T-helper 2 cell (primary cell): Measurements from ENCODE around the gene APLP2.
"Not testable (repeated sequence)": the region's sequence is repeated elsewhere in the genome, so short reads cannot be mapped to it uniquely, and the experiment has no call there.

ENCODE experiments used
- DNase-seq, 5 experiments: peaks; one replicate each; pipeline versions ENCODE4 v3.0.0 to v3.0.0-alpha.2; 2012 to 2022
- total RNA-seq, 2 donors: gene quantifications; one replicate each; lab custom pipeline; 2026; lab: John Stamatoyannopoulos, UW

APLP2 gene
- 68.9 to 77.0 reads per million in 2 donors for total RNA-seq

DNA sequence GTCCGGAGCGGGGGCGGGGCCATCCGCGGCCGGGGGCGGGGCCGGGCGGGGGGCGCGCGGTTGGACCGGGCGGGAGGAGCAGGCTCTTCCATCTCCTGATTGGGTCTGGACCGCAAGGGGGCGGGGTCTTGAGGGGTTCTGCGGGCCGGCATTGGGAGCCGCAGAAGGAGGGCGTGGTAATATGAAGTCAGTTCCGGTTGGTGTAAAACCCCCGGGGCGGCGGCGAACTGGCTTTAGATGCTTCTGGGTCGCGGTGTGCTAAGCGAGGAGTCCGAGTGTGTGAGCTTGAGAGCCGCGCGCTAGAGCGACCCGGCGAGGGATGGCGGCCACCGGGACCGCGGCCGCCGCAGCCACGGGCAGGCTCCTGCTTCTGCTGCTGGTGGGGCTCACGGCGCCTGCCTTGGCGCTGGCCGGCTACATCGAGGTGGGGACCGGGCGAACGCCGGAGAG lies at the start of gene APLP2:
TSS of gene APLP2 (plus strand) at position 236 of the 450 bp plus-strand sequence. CDS start at position 320, 84 bp downstream.
- DNase-seq: peak; percentile 95 to 98 (median 96)

- DNase-seq: no peak
These were observed 49.4 kb upstream of the APLP2 start for GRCh38 chr11:130020323-130020722.

DNA sequence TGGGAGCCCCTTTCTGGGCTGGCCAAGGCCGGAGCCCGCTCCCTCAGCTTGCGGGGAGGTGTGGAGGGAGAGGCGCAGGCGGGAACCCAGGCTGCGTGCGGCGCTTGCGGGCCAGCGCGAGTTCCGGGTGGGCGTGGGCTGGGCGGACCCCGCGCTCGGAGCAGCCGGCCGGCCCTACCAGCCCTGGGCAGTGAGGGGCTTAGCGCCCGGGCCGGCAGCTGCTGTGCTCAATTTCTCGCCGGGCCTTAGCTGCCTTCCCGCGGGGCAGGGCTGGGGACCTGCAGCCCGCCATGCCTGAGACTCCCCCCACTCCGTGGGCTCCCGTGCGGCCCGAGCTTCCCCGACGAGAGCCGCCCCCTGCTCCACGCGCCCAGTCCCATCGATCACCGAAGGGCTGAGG lies 48.1 kb upstream of the APLP2 start:
- DNase-seq: not testable (repeated sequence)

DNA sequence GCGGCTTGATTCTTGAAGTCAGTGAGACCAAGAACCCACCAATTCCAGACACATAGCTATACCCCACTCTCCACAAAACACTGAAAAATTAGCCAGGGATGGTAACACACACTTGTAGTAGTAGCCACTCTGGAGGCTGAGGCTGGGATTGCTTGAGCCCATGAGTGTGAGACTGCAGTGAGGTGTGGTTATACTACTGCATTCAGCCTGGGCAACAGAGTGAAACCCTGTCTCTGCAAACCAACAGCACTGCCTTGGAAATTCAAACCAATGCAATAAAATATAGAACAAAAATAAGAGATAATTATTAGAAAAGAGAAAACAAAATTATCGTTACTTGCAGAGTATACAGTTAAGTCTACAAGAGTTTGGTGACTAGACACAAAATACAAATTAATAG lies 46.9 kb upstream of the APLP2 start:
- no peak for DNase-seq

DNA sequence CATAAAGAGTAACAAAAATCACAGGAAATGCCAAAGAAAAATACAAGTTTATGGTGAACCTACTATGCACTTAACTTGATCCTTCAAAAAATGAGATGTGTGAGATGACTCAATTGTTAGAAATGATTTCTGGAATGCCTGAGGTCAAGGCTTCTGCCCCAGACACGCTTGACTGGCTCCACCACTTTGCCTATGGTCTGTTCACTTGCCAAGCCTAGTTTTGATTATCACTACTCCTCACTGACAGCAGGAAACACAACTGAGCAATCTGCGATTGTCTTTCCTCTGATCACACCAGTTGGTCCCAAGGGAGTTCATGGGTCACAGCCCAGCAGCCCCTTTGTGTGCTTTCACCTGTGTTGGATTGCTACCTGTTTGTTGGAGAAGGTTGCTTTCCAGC lies 46.5 kb upstream of the APLP2 start:
- DNase-seq: no peak

GRCh38 chr11:130024361-130024760 lies 45.3 kb upstream of the APLP2 start:
- DNase-seq: no peak

DNA sequence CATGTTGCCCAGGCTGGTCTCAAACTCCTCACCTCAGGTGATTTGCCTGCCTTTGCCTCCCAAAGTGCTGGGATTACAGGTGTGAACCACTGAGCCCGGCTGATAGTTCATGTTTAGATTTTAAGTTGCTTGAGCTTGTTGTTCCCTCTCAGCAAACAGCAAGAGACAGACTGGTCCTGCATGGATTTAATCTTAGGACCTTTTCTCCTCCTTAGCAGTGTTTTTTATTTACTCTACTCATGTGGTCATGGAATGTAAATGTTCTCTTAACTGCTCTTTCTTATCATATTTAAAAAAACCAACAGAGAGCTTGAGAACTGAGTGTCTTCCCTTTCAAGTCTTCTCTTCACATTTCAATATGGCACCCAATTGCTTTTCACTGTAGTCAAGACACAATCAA lies 44.3 kb upstream of the APLP2 start:
- no peak for DNase-seq

GRCh38 chr11:130029137-130029536 lies 40.6 kb upstream of the APLP2 start:
- no peak for DNase-seq

GRCh38 chr11:130031056-130031455 lies 38.6 kb upstream of the APLP2 start:
- DNase-seq: no peak

GRCh38 chr11:130031945-130032344 lies 37.7 kb upstream of the APLP2 start:
- no peak for DNase-seq

DNA sequence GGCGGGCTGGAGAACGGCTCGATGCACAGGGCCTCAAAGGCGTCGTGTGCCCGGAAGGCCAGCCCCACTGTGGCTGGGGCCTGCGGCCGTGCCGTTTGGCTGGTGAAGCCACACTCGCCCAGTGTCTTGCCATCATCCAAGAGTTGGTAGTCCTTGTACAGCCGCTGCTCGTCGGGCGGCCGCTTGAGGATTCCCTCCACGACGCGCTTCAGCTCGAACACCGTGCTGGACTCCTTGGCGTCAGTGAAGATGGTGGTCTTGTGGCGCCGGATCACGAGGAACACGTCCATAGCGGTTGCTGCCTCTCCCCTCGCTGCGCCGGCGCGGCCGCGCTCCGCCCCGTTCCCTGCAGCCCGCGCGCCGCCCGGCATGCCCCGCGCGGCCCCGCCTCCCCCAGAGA lies 36.8 kb upstream of the APLP2 start:
- DNase-seq: no peak

DNA sequence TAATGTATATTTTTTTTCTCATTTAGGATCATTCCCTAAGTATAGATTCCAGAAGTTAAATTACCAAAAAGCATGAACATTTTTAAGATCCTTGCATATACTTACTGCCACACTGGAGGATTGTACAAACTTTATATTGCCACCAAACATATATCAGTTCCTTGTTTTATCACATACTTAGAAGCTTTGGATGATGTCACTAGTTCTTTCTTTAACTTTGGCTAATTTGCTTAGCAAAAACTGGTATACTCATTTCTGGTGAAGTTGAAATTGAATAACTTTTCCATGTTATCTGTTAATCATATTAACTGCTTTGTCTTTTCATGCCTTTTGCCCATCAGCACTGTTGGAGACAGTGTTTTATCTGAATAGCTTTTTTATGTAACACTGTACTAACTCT lies 35.5 kb upstream of the APLP2 start:
- DNase-seq: no peak

- no peak for DNase-seq
These were observed 32.6 kb upstream of the APLP2 start for GRCh38 chr11:130037058-130037457.

DNA sequence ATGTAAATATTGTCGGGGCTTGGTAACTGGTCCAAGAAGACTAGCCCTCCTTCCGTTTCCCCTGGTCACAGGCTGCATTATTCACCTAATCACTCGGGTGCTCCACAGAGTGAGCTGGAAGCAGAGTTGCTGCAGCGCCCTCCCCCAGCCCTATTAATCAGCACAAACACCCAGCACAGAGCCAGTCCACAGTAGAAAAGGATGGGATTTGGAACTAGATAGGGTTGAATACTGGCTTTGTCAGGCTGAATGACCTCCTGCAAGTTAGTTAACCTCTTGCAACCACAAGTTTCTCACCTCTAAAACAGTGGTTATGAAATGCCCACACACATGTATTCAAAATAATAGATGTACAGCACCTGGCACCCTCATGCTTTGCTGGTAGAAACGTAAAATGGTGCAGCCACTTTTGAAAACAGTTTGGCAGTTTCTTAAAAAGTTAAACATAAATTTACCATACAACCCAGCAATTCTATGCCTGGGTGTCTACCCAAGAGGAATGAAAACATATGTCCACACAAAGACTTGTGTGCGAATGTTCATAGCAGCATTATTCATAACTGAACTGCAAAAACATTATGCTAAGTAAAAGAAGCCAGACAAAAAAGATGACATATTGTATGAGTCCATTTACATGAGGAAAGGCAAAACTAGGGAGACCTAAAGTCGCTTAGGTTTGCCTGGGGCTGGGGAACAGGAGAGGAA lies 31.7 kb upstream of the APLP2 start:
- no peak for DNase-seq

GRCh38 chr11:130040281-130040940 lies 29.3 kb upstream of the APLP2 start:
- no peak for DNase-seq

DNA sequence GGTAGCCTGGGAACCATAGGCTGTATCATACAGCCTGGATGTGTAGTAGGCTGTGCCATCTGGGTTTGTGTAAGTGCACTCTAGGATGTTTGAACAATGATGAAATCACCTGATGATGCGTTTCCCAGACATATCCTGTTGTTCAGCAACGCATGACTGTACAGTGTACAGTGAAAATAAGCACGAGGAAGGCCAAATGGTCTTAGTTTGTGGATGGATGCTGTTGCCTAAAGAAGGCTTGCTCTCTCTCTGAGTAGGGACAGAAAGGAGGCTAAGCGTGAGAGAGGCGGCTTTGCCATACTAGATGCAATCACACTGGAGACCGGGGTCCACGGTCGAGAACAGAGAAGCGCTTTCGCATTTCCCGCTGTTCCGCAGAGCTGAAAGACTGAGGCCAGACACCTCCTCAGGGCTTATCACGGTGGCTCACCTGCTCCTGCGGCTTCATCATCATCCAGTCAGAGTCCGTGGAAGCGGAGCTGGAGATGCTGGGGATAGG lies 27.6 kb upstream of the APLP2 start:
- DNase-seq: no peak

DNA sequence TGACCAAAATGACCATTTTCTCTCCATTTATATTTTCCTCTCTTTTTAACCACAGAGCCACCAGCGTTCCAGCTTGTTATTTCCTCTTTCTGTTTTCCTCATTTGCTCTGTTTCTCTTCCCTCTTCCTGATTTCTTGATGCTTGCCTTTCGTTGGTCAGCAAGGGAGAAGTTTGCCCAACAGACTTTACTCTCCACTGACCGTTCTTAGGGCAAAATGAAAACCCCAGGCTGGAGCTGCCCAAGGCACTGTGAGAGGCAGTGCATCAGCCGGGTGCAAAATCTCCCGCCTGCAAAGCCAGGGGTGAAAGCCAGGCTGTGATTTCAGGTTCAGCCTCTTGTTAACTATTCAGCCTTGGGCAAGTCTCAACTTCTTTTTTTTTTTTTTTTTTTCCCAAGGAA lies 26.1 kb upstream of the APLP2 start:
- no peak for DNase-seq

GRCh38 chr11:130047141-130047540 lies 22.6 kb upstream of the APLP2 start:
- DNase-seq: no peak

DNA sequence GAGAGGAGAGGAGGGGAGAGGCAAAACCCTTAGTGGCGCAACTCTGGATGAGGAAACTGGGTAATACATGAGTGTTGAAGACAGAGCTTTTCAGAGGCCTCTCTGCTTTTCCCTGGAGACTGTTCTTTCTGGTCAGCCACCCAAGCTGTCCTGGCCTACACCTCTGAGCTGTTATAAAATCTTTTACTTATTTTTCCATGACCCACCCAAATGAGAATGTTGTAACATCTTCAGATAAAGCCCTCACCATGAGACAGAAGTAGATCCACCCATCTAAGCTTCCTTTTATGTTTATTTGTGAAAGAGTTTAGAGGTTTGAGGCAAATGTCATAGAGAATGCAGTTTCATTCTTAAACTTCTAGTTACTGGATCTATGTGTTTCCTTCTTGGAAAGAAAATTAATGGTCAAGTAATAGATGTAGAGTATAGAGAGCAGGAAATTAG lies 20.3 kb upstream of the APLP2 start:
- no peak for DNase-seq

DNA sequence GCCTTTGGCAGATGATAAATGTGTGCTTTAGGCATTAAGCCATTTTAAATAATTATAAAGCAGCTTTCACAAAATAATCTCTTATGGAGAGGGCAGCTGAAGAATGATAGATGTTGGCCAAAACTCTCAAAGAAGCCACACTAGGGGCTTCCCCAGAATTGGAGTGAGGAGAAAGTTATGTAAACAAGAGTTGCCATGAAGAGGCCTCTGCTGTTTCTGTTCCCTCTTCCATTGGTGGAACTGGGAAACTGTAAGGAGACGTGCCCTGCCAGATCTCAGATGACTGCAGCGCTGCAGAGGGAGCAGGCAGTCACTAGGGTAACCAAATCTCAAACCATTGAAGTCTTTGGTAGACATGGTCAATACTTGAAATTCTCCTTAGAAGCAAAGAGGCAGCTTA lies 19.4 kb upstream of the APLP2 start:
- DNase-seq: no peak

DNA sequence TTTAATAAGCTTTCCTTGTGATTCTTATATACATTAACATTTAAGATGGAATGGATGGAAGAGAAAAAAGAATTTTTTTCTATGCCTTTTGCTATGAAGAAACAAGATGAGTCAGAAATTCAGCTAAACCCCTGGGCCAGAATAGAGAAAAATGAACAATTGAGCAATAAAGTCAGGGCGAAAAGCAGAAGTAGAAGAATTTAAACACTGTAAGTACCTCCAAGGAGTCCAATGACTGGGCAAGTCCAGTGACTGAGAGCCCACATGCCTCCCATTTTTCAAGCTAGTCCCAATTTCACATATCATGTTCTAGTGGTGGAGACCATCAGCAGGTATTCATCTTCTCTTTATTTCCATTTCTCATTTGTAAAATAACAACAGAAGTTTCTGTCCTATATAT lies 18.6 kb upstream of the APLP2 start:
- DNase-seq: no peak

- DNase-seq: no peak
These were observed 17.1 kb upstream of the APLP2 start for GRCh38 chr11:130052567-130052966.

GRCh38 chr11:130054966-130055365 lies 14.7 kb upstream of the APLP2 start:
- DNase-seq: no peak

DNA sequence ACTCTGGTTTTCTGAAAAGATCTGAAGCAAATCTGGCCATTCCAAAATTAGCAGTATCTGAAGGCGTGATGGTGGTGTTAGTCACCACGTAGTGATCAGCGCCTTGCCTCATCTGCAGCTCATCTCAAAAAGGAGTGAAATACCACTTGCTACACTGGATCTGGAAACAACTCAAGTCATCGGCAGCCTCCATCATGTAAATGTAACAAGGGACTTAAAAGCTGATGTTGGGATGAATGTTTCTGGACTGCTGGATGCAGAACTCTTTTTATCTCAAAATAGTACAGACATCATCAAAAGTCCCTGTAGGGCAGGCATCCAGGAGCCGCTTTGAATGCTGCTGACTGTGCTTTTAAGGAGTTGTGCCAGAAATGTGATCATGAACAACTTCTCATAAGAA lies 14.1 kb upstream of the APLP2 start:
- DNase-seq: no peak
